ENCODE data around the gene EIPR1. TPM values are rescaled to one million over a fixed set of nuclear protein-coding genes. Genes with fewer than 3 reads are reported as not detected.

The EIPR1 gene
- total and polyA plus RNA-seq, 10 of the 15 experiments (the other 5 are each of a cell fraction or from before 2014, with no cell fraction given) = 23.6 to 61.2 (median 42.2) TPM

GRCh38 chr2:3291113-3291512 is 86.5 kb downstream of the EIPR1 start (continued):
- TF ChIP-seq CHD2 (IDR thresholded peaks at IDR 0.05; ENCODE audit: borderline replicate concordance, low read depth, low read length) = no peak
- no peak for TF ChIP-seq PAX8 (IDR thresholded peaks at IDR 0.05)

GRCh38 chr2:3290655-3291054 is 87.0 kb downstream of the EIPR1 start:
- no peaks in the 10 kb centered on the region for H4K20me1 ChIP-seq (ENCODE audit: control insufficient read depth, insufficient read depth)
- in situ Hi-C loops (cut with MboI) (no loop called here), intact Hi-C loops (cut with micrococcal nuclease; ENCODE audit: unreplicated experiment) (no loop called here)
- no peak overlapping the region for H3K27ac ChIP-seq (ENCODE audit: control insufficient read depth, insufficient read depth)
- no peak overlapping the region for H3K4me2 ChIP-seq (ENCODE audit: control insufficient read depth, insufficient read depth)
- no peak overlapping the region for H3K4me3 ChIP-seq
- no peaks in the 10 kb centered on the region; a peak in 1 of 4 replicates for H3K36me3 ChIP-seq (ENCODE audit: control insufficient read depth in 2 of 2, insufficient read depth in 2 of 2, low read length in 1 of 2)
- no peak overlapping the region for H3K9ac ChIP-seq (ENCODE audit: control insufficient read depth, insufficient read depth, low read length)
- H3K27me3 ChIP-seq (replicated peaks in 1 of 2; ENCODE audit: control insufficient read depth in 2 of 2, insufficient read depth in 2 of 2, low read length in 1 of 2) = no peaks in the 10 kb centered on the region
- H3K79me2 ChIP-seq (ENCODE audit: control insufficient read depth, insufficient read depth, low read length) = no peaks in the 10 kb centered on the region
- whole genome bisulfite sequencing (ENCODE audit: insufficient coverage, insufficient replicate concordance, low lambda C conversion rate, missing lambda C conversion rate) = 78% methylated on average over 12 of the region's 12 CpGs
- ATAC-seq = no peak
- ChIA-PET RAD21 (ENCODE audit: unreplicated experiment) (no interaction called here), SMC1A (ENCODE audit: uncharacterized antibody, unreplicated experiment) (no interaction called here), POLR2A (no interaction called here), CTCF (no interaction called here)
- DNase-seq (ENCODE audit: low read depth, low spot score) = no peak
- BruUV-seq (replicated peaks) = no TSS peak
- no peak overlapping the region for H2AFZ ChIP-seq (ENCODE audit: control insufficient read depth, low read depth, low read length)
- H3K9me3 ChIP-seq (replicated peaks; ENCODE audit: control insufficient read depth, insufficient read depth, low read length) = no peaks in the 10 kb centered on the region; the same call in 2 of the 3 replicates
- no peak for FAIRE-seq
- TF ChIP-seq SKIL (IDR thresholded peaks at IDR 0.05; ENCODE audit: low read depth, poor library complexity, severe bottlenecking) (no peak), CEBPB (IDR thresholded peaks at IDR 0.05; ENCODE audit: borderline replicate concordance in 1 of 2, low read depth in 2 of 2, low read length in 2 of 2) (no peak), CREM (IDR thresholded peaks at IDR 0.05; ENCODE audit: low read depth) (no peak), HCFC1 (IDR thresholded peaks at IDR 0.05; ENCODE audit: low read length) (no peak), SMC3 (IDR thresholded peaks at IDR 0.05; ENCODE audit: borderline replicate concordance, low read length) (no peak), USF1 (IDR thresholded peaks at IDR 0.05; ENCODE audit: borderline replicate concordance, extremely low read length, insufficient read depth, low read depth, low read length) (no peak), ZNF24 (IDR thresholded peaks at IDR 0.05) (no peak), BMI1 (IDR thresholded peaks at IDR 0.05; ENCODE audit: borderline replicate concordance) (no peak), POLR2A (IDR thresholded peaks at IDR 0.05; ENCODE audit: low read depth, low read length) (no peak), HDAC6 (IDR thresholded peaks at IDR 0.05; ENCODE audit: unreplicated experiment) (no peak), RELA (IDR thresholded peaks at IDR 0.05; ENCODE audit: borderline replicate concordance, partially characterized antibody) (no peak), IKZF1 (conservative IDR thresholded peaks at IDR 0.05) (no peak), PML (IDR thresholded peaks at IDR 0.05; ENCODE audit: low read length) (no peak), CHD2 (IDR thresholded peaks at IDR 0.05; ENCODE audit: borderline replicate concordance, low read depth, low read length) (no peak), TARDBP (IDR thresholded peaks at IDR 0.05; ENCODE audit: borderline replicate concordance) (no peak), SP1 (IDR thresholded peaks at IDR 0.05; ENCODE audit: low read depth, low read length) (no peak)
- TF ChIP-seq, protein P1, sequence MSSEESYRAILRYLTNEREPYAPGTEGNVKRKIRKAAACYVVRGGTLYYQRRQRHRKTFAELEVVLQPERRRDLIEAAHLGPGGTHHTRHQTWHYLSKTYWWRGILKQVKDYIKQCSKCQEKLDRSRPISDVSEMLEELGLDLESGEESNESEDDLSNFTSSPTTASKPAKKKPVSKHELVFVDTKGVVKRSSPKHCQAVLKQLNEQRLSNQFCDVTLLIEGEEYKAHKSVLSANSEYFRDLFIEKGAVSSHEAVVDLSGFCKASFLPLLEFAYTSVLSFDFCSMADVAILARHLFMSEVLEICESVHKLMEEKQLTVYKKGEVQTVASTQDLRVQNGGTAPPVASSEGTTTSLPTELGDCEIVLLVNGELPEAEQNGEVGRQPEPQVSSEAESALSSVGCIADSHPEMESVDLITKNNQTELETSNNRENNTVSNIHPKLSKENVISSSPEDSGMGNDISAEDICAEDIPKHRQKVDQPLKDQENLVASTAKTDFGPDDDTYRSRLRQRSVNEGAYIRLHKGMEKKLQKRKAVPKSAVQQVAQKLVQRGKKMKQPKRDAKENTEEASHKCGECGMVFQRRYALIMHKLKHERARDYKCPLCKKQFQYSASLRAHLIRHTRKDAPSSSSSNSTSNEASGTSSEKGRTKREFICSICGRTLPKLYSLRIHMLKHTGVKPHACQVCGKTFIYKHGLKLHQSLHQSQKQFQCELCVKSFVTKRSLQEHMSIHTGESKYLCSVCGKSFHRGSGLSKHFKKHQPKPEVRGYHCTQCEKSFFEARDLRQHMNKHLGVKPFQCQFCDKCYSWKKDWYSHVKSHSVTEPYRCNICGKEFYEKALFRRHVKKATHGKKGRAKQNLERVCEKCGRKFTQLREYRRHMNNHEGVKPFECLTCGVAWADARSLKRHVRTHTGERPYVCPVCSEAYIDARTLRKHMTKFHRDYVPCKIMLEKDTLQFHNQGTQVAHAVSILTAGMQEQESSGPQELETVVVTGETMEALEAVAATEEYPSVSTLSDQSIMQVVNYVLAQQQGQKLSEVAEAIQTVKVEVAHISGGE (CRISPR knock-in tag; IDR thresholded peaks at IDR 0.05) = no peak
- no peaks in the 10 kb centered on the region for H3K4me1 ChIP-seq (ENCODE audit: control insufficient read depth, insufficient read depth, low read length)
